Lung (tissue), 12 donors: ENCODE measurements around the gene TCAIM. TPM values are rescaled to one million over a fixed set of nuclear protein-coding genes. Genes with fewer than 3 reads are reported as not detected.

Source experiments
- ATAC-seq: fragments of 200-7000 bp; cut with Tn5 transposase; one replicate; pipeline ENCODE4 v1.9.1; 2020; ENCODE audit warnings: moderate number of reproducible peaks; ENCODE audit not compliant: insufficient read depth, low FRiP score
- DNase-seq, 3 donors: peaks; one replicate each; pipeline ENCODE4 v3.0.0-alpha.2; 2013 to 2017
- H3K27ac ChIP-seq, 2 donors: one replicate each; pipeline ENCODE4 v1.5.1; 2013; ENCODE audit warnings: mild to moderate bottlenecking in 2 of 2, moderate library complexity in 2 of 2, control low read depth in 1 of 2, inconsistent platforms in 1 of 2, low read depth in 1 of 2, low read length in 1 of 2
- H3K27me3 ChIP-seq, 3 donors: one replicate each; pipeline ENCODE4 v1.5.1; 2013; ENCODE audit warnings: low read length in 2 of 3; ENCODE audit not compliant: control insufficient read depth in 3 of 3, insufficient read depth in 3 of 3
- H3K36me3 ChIP-seq, 4 donors: one replicate each; pipeline ENCODE4 v1.5.1; 2013; ENCODE audit warnings: low read length in 4 of 4, mild to moderate bottlenecking in 1 of 4, moderate library complexity in 1 of 4; ENCODE audit not compliant: control insufficient read depth in 4 of 4, insufficient read depth in 4 of 4
- H3K4me1 ChIP-seq, 5 donors: one replicate each; pipeline ENCODE4 v1.5.1; 2013; ENCODE audit warnings: low read length in 5 of 5, mild to moderate bottlenecking in 2 of 5, moderate library complexity in 1 of 5; ENCODE audit not compliant: control insufficient read depth in 5 of 5, insufficient read depth in 5 of 5
- H3K4me3 ChIP-seq: one replicate; pipeline ENCODE4 v1.5.1; 2013; ENCODE audit warnings: mild to moderate bottlenecking, control low read depth, moderate library complexity
- H3K9ac ChIP-seq, 2 donors: one replicate each; pipeline ENCODE4 v1.5.1; 2013; ENCODE audit warnings: low read length in 2 of 2, control low read depth in 1 of 2; ENCODE audit not compliant: insufficient read depth in 1 of 2
- H3K9me3 ChIP-seq, 4 donors: one replicate each; pipeline ENCODE4 v1.5.1; 2013; ENCODE audit warnings: low read length in 3 of 4, mild to moderate bottlenecking in 1 of 4, moderate library complexity in 1 of 4; ENCODE audit not compliant: control insufficient read depth in 4 of 4, insufficient read depth in 3 of 4
- CTCF ChIP-seq: IDR thresholded peaks from 2 replicates; pipeline ENCODE4 v1.5.1; 2012; ENCODE audit warnings: mild to moderate bottlenecking; ENCODE audit errors: control extremely low read depth, extremely low read depth
- WGBS, 2 donors: extraction: QIAGEN DNeasy Blood & Tissue Kit; methylation state at CpG; one replicate each; pipeline ENCODE4 v1.1.7; 2013; 5-methylcytosine and 5-hydroxymethylcytosine counted together
- polyA plus RNA-seq, 2 donors: library from polyadenylated mRNA; stranded (reverse); fragments of 200-250 nt; gene quantifications; one replicate each; pipeline ENCODE4 v1.2.1, GENCODE V29; 2013
- total RNA-seq, 2 donors: library from RNA; depleted of rRNA in 1 of 2; stranded (reverse); fragments of >200 nt in 1 of 2; gene quantifications; one replicate each; pipeline ENCODE4 v1.2.1, GENCODE V29; 2014 to 2021
- donor health status: control.
- donor health status: control.
- donor health status: Bipolar disorder and iron deficiency.
- donor health status: healthy.
- donor health status: DM: yes; HTN: yes; CAD: no.

Gene TCAIM
- total and polyA plus RNA-seq, 4 donors: 14.4 to 42.1 (median 18.9) TPM

- H3K9ac ChIP-seq: no peak overlapping the region
- H3K27ac ChIP-seq: no peak overlapping the region
- 92 to 94% methylated on average over 6 of the region's 6 CpGs for WGBS, 2 donors
- H3K27me3 ChIP-seq: no peaks in the 10 kb centered on the region
- no peaks in the 10 kb centered on the region for H3K4me1 ChIP-seq
- no peak for ATAC-seq
- no peak for TF ChIP-seq CTCF
- H3K36me3 ChIP-seq: peaks cover 0 to 2% (median 0%) of the 10 kb centered on the region in 4 donors
- no peaks in the 10 kb centered on the region for H3K9me3 ChIP-seq
- H3K4me3 ChIP-seq: no peak overlapping the region
- DNase-seq: no peak
These were observed 90.9 kb downstream of the TCAIM start for GRCh38 chr3:44429459-44429858.

- Histone ChIP-seq H3K36me3 (peaks cover 0 to 2% (median 0%) of the 10 kb centered on the region in 4 donors), H3K27ac (no peak overlapping the region), H3K9me3 (no peaks in the 10 kb centered on the region), H3K9ac (no peak overlapping the region), H3K27me3 (no peaks in the 10 kb centered on the region), H3K4me1 (no peaks in the 10 kb centered on the region), H3K4me3 (no peak overlapping the region)
- no peak for TF ChIP-seq CTCF
- no peak for DNase-seq
- ATAC-seq: no peak
- WGBS, 2 donors: 72 to 86% methylated on average over 4 of the region's 4 CpGs
These were observed 91.9 kb downstream of the TCAIM start for GRCh38 chr3:44430466-44430865.

- no peak overlapping the region for H3K4me3 ChIP-seq
- H3K27me3 ChIP-seq: no peaks in the 10 kb centered on the region
- no peak for DNase-seq
- no peak for TF ChIP-seq CTCF
- ATAC-seq: no peak
- no peak overlapping the region for H3K27ac ChIP-seq
- H3K4me1 ChIP-seq: peaks cover 0 to 8% (median 7%) of the 10 kb centered on the region in 5 donors
- no peak overlapping the region for H3K9ac ChIP-seq
- WGBS, 2 donors: 77 to 79% methylated on average over 5 of the region's 5 CpGs
- no peaks in the 10 kb centered on the region for H3K9me3 ChIP-seq
- H3K36me3 ChIP-seq: peaks cover 0 to 2% (median 0%) of the 10 kb centered on the region in 4 donors
These were observed 96.4 kb downstream of the TCAIM start for GRCh38 chr3:44434834-44435510.

- no peak overlapping the region for H3K4me3 ChIP-seq
- DNase-seq: no peak
- H3K4me1 ChIP-seq: peaks cover 0 to 9% (median 8%) of the 10 kb centered on the region in 5 donors
- no peak for TF ChIP-seq CTCF
- no peak for ATAC-seq
- no peak overlapping the region for H3K9ac ChIP-seq
- 93 to 100% methylated on average over 1 of the region's 1 CpG for WGBS, 2 donors
- no peaks in the 10 kb centered on the region for H3K27me3 ChIP-seq
- H3K9me3 ChIP-seq: no peaks in the 10 kb centered on the region
- peaks cover 0 to 2% (median 0%) of the 10 kb centered on the region in 4 donors for H3K36me3 ChIP-seq
- no peak overlapping the region for H3K27ac ChIP-seq
These were observed 97.6 kb downstream of the TCAIM start for GRCh38 chr3:44436181-44436580.
